Measurements from ENCODE around the gene CTNND1. TPM values are rescaled to one million over a fixed set of nuclear protein-coding genes. Genes with fewer than 3 reads are reported as not detected.

CTNND1 gene
- total RNA-seq, 2 experiments from 2014 or later = 5.1 to 5.3 TPM

- H2AFZ ChIP-seq (ENCODE audit: low read length) = no peak overlapping the region
- no peaks in the 10 kb centered on the region for H3K4me1 ChIP-seq (ENCODE audit: insufficient read depth, low read length, poor library complexity, severe bottlenecking)
- no peak overlapping the region for H3K27ac ChIP-seq (ENCODE audit: low read depth, low read length, poor library complexity, severe bottlenecking)
- no peaks in the 10 kb centered on the region for H3K36me3 ChIP-seq (ENCODE audit: insufficient read depth, low read length)
- no peak overlapping the region for H3K4me2 ChIP-seq (ENCODE audit: low read length)
- H3K9me2 ChIP-seq (ENCODE audit: insufficient read depth, low read length) = no peaks in the 10 kb centered on the region
- no peak overlapping the region for H3K4me3 ChIP-seq (ENCODE audit: low read depth, low read length, poor library complexity, severe bottlenecking)
- DNase-seq (ENCODE audit: low spot score) = no peak
- H3K79me2 ChIP-seq (ENCODE audit: insufficient read depth, low read depth, low read length) = no peaks in the 10 kb centered on the region
- BruUV-seq (replicated peaks) = no TSS peak
- TF ChIP-seq EZH2phosphoT487 (IDR thresholded peaks at IDR 0.05; ENCODE audit: borderline replicate concordance, low read depth, low read length) (no peak), CTCF (conservative IDR thresholded peaks at IDR 0.05; ENCODE audit: low read length) (no peak)
- intact Hi-C loops (cut with micrococcal nuclease; ENCODE audit: unreplicated experiment) = no loop called here
- ChIA-PET POLR2A (interaction anchor here (0.6 to 1.6 kb wide), 5 partner anchors 14 to 618 kb away, joined by 3 to 11 read pairs (median 4); no protein-coding TSS in a partner anchor), CTCF (ENCODE audit: unreplicated experiment) (no interaction called here)
- H4K20me1 ChIP-seq (ENCODE audit: insufficient read depth, low read length) = no peaks in the 10 kb centered on the region
- no peaks in the 10 kb centered on the region for H3K9me3 ChIP-seq (ENCODE audit: low read length)
Measured at GRCh38 chr11:57763568-57763967, 2.0 kb downstream of the CTNND1 start.

GRCh38 chr11:57764021-57764420 lies 2.4 kb downstream of the CTNND1 start:
- intact Hi-C loops (cut with micrococcal nuclease; ENCODE audit: unreplicated experiment) = no loop called here
- H3K4me3 ChIP-seq (ENCODE audit: low read depth, low read length, poor library complexity, severe bottlenecking) = no peak overlapping the region
- no peaks in the 10 kb centered on the region for H3K36me3 ChIP-seq (ENCODE audit: insufficient read depth, low read length)
- no peak overlapping the region for H3K27ac ChIP-seq (ENCODE audit: low read depth, low read length, poor library complexity, severe bottlenecking)
- no peak overlapping the region for H3K4me2 ChIP-seq (ENCODE audit: low read length)
- no peak for DNase-seq (ENCODE audit: low spot score)
- H2AFZ ChIP-seq (ENCODE audit: low read length) = no peak overlapping the region
- H3K9me2 ChIP-seq (ENCODE audit: insufficient read depth, low read length) = no peaks in the 10 kb centered on the region
- POLR2A ChIA-PET = interaction anchor here (0.6 to 1.6 kb wide), 7 partner anchors 9 to 618 kb away, joined by 3 to 11 read pairs (median 4); no protein-coding TSS in a partner anchor
- no peaks in the 10 kb centered on the region for H3K9me3 ChIP-seq (ENCODE audit: low read length)
- no peaks in the 10 kb centered on the region for H3K4me1 ChIP-seq (ENCODE audit: insufficient read depth, low read length, poor library complexity, severe bottlenecking)
- TF ChIP-seq CTCF (conservative IDR thresholded peaks at IDR 0.05; ENCODE audit: low read length) = no peak
- TF ChIP-seq EZH2phosphoT487 (IDR thresholded peaks at IDR 0.05; ENCODE audit: borderline replicate concordance, low read depth, low read length) = no peak
- no peaks in the 10 kb centered on the region for H4K20me1 ChIP-seq (ENCODE audit: insufficient read depth, low read length)
- CTCF ChIA-PET (ENCODE audit: unreplicated experiment) = no interaction called here
- no peaks in the 10 kb centered on the region for H3K79me2 ChIP-seq (ENCODE audit: insufficient read depth, low read depth, low read length)
- no TSS peak for BruUV-seq (replicated peaks)

GRCh38 chr11:57764566-57764965 lies 3.0 kb downstream of the CTNND1 start:
- Histone ChIP-seq H3K4me1 (ENCODE audit: insufficient read depth, low read length, poor library complexity, severe bottlenecking) (no peaks in the 10 kb centered on the region), H3K27ac (ENCODE audit: low read depth, low read length, poor library complexity, severe bottlenecking) (no peak overlapping the region), H3K4me2 (ENCODE audit: low read length) (no peak overlapping the region), H3K36me3 (ENCODE audit: insufficient read depth, low read length) (no peaks in the 10 kb centered on the region), H3K9me3 (ENCODE audit: low read length) (no peaks in the 10 kb centered on the region), H3K79me2 (ENCODE audit: insufficient read depth, low read depth, low read length) (no peaks in the 10 kb centered on the region), H3K9me2 (ENCODE audit: insufficient read depth, low read length) (no peaks in the 10 kb centered on the region), H3K4me3 (ENCODE audit: low read depth, low read length, poor library complexity, severe bottlenecking) (no peak overlapping the region), H2AFZ (ENCODE audit: low read length) (no peak overlapping the region), H4K20me1 (ENCODE audit: insufficient read depth, low read length) (no peaks in the 10 kb centered on the region)
- intact Hi-C loops (cut with micrococcal nuclease; ENCODE audit: unreplicated experiment) = no loop called here
- no peak for TF ChIP-seq EZH2phosphoT487 (IDR thresholded peaks at IDR 0.05; ENCODE audit: borderline replicate concordance, low read depth, low read length)
- no peak for TF ChIP-seq CTCF (conservative IDR thresholded peaks at IDR 0.05; ENCODE audit: low read length)
- ChIA-PET POLR2A (interaction anchor here (0.7 to 1.6 kb wide), 6 partner anchors 9 to 99 kb away, joined by 3 to 11 read pairs (median 4); no protein-coding TSS in a partner anchor), CTCF (ENCODE audit: unreplicated experiment) (no interaction called here)
- DNase-seq (ENCODE audit: low spot score) = no peak
- no TSS peak for BruUV-seq (replicated peaks)
